GM10266 (cell line): Measurements from ENCODE around the gene PIGA.
"Not testable (repeated sequence)": the region's sequence is repeated elsewhere in the genome, so short reads cannot be mapped to it uniquely, and the experiment has no call there.

Experiments
- DNase-seq: peaks from one replicate; pipeline ENCODE4 v3.0.0; 2012; ENCODE audit errors: extremely low spot score
- CTCF ChIP-seq: IDR thresholded peaks from 2 replicates; pipeline ENCODE4 v1.5.1; 2012; ENCODE audit warnings: mild to moderate bottlenecking, low read depth; ENCODE audit not compliant: control insufficient read depth, insufficient read depth; ENCODE audit errors: missing control alignments

The PIGA gene

GRCh38 chrX:15321447-15321846 is 13.9 kb downstream of the PIGA start:
- no peak for DNase-seq
- no peak for TF ChIP-seq CTCF

- DNase-seq = no peak
- no peak for TF ChIP-seq CTCF
Observed at GRCh38 chrX:15320297-15320696, 15.0 kb downstream of the PIGA start.

GRCh38 chrX:15319075-15319474 is 16.2 kb downstream of the PIGA start:
- DNase-seq = no peak
- no peak for TF ChIP-seq CTCF

- no peak for DNase-seq
Observed at GRCh38 chrX:15315509-15315908, 19.8 kb downstream of the PIGA start, which contains the start of gene ASB11. ASB11 (minus strand) TSS chrX:15315640; CDS start chrX:15315605, 35 bp downstream.

GRCh38 chrX:15314472-15314871 is 20.9 kb downstream of the PIGA start:
- TF ChIP-seq CTCF = no peak
- DNase-seq = no peak

More at GRCh38 chrX:15315509-15315908, 19.8 kb downstream of the PIGA start, which contains the start of gene ASB11:
- TF ChIP-seq CTCF = no peak

- DNase-seq = no peak
- no peak for TF ChIP-seq CTCF
Observed at GRCh38 chrX:15311119-15311518, 24.2 kb downstream of the PIGA start.

GRCh38 chrX:15310117-15310516 is 25.2 kb downstream of the PIGA start:
- no peak for TF ChIP-seq CTCF
- DNase-seq = no peak

GRCh38 chrX:15305899-15306298 is 29.4 kb downstream of the PIGA start:
- DNase-seq = not testable (repeated sequence)
